Amniotic epithelial cell (primary cell): ENCODE results near the gene CHKB.
A peak's percentile ranks its signal among the peaks of the same experiment; 100 is the strongest.

Source experiments
- DNase-seq: peaks from one replicate; pipeline ENCODE4 v3.0.0-alpha.2; 2010; ENCODE audit warnings: low read depth

CHKB gene

DNA sequence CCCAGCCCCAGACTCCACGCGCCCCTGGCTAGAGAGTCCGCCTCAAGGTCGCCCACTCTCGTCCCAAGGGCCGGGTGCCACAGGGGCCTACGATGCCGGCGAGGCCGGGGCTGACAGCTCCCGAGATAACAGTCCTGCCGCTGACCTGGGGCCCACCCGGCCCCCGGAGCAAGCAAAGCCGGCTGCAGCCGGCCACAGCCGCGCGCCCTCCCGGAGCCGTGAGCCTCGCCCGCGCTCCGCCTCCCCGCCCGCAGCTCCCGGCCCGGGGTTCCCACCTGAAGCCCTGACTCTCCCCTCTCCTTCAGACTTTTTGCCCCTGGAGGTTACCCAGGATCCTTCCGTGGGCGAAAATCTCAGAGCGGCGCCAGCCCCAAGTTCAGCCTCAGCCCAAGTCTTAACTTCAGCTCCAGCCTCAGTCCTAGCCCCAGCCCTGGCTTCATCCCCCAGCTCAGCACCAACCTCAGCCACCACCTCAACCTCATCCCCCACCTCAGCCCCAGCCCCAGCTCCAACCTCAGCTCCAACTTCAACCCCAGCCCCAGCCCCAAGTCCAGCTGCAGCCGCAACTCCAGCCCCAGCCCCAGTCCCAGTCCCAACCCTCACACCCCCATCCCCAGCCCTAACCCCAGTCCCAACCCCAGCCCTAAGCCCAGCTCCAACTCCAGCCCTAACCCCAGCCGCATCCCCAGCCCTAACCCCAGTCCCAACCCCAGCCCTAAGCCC is 35.2 kb downstream of the CHKB start:
- DNase-seq = no peak

DNA sequence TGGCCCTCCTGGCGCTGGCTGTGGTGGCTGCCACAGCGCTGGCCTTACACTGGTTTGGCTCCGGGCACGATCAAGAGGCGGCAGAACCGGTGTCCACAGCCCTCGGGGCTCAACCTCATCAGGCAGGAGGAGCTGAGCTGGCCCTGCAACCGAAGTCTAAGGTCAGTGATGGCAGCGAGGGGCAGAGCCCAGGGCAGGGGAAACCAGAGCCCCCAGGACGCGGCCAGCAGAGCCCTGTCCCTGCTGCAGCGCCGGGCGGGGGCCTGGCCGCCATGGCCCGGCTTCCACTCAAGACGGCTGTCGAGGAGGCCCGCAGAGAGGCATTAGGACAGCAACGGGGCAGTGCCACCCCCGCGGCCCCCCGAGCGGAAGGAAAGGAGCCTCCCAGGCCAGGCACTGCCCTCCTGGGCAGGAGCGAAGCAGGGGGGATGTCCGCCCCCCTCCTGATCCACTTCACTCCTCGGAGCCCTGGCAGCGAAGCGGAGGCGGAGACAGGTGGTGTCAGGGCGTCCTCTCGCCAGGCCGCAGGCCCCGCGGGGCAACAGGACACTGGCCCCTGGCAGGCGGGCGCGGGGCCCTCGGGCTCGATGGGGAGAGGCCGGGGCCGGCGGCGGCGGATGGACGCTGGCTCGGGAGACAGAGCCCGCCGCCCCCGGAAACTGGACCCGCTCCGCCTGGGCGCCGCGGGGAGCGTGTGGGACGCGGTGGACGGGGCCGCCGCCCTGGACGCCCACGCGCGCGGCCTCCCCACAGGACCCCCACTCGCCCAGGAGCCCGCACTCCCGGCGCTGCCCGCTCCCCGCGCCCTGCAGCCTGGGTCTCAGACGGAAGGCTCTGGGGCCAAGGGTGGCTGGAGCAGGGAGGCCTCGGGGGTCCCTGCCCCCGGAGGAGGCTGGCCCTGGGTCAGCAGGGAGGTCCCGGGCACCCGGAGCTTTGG is 36.1 kb downstream of the CHKB start:
- DNase-seq = no peak

DNA sequence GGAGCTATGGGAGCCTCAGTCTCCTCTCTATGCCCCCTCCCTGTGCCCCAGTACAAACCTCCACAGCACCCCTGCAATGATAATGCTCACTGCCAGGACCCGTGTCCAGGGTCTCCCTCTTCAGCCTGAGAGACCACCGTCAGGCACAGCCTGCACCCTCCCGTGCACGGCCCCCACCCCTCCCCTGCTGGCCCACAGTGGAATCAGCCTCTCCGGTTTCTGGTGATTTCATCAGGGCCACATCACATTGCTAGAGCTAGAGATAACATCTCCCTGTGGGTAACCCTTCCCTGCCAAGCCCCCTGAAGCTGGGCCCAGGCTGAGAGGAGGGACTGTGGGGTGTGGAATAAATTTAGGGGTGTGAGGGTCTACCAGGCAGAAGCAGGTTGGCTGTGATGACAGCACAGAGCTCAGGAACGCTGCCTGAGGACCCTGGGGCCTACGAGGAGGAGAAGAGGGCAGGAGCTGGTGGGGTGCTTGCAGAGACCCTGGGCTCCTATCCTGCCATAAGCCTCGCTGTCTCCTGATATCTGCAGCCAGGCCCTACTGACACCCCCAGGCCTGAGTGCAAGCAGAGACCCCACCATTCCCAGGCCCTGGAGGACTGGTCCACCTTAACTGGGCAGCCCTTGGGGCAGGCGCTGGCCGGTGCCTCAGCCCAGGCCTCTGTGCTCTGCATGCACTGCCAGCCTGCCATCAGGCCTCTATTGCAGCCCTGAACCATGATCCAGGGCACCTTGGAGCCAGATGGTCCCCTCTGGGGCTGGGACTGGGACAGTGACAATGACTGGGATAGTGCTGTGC is 36.9 kb downstream of the CHKB start, which contains the start of gene KLHDC7B:
TSS of gene KLHDC7B (plus strand) at position 378 of the 804 bp plus-strand sequence. CDS start at position 723, 345 bp downstream.
- DNase-seq = peak; percentile 41

DNA sequence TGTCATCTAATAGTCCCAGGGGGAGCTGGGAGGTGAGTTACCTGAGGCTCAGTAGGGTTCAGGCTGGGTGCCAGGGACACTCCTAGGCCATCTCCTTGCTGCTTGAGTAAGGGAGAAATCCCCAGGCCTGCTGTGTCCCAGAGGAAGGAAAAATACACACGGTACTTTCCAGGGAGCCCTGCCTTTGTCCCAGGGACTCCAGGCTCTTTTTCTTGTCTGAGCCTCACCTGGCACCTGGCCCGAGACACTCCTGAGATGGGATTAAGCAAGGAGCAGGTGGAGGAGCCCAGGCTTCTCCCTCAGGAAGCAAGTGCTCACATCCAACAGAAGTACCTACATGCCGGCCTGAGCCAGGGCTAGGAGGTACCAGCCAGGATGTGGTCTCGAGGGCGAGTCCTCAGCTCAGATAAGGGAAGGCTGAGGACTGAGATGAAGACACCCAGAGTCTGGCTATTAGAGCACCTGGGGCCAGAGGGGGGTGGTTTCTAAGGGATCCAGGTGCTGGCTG is 37.8 kb downstream of the CHKB start:
- DNase-seq = peak; percentile 54

DNA sequence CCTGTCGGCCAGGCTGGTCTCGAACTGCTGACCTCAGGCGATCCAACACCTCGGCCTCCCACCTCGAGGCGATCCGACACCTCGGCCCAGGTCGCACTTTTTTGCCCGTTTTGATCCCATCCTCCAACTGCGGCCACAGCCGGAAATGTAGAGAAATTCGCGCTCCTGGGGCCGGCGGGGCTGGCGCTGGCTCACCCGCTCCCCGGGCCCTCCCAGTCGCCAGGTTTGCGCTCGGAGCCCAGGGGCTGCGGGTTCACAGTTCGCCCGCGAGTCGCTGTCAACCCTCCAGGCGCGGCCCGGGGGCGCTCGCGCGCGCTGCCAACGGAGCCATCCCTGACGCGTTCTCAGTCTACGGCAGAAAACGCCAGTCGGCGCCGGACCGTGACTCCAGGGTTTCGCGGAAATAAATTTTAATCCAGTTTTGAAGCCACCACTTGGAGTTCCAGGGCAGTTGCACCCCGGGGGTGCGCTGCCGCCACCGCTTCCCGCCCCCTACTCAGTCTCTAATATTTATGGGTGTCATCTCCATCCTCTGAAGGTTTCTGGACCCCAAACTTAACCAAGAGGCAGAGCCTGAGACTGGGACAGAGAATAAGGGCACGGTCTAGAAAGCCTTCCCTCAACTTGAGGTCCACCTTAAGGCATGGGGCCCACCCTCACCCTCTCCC is 38.4 kb downstream of the CHKB start:
- DNase-seq = peak; percentile 51

DNA sequence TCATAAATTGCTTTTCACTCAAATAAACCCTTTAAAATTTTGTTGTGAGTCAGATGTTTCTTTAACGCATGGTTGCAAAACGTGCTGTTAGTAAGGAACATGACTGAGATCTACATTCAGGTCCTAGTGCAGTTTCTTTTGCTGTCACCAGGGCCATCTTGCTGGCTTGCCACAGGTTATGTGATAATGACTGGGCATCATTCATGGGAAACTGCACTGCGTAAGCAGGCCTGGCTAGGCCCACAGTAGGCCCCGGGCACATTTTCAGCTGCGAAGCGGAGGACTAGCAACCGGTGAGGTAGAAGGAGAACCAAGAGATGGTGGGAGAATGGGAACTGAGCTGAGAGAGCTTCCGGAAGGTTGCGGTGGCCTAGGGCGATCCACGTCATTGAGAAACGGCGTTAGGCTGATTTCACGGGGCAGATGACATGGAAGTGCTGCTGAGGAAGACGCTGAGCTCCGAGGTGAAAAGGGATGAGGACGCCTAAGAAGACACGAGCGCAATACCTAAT is 40.2 kb downstream of the CHKB start:
- peak; percentile 53 for DNase-seq

DNA sequence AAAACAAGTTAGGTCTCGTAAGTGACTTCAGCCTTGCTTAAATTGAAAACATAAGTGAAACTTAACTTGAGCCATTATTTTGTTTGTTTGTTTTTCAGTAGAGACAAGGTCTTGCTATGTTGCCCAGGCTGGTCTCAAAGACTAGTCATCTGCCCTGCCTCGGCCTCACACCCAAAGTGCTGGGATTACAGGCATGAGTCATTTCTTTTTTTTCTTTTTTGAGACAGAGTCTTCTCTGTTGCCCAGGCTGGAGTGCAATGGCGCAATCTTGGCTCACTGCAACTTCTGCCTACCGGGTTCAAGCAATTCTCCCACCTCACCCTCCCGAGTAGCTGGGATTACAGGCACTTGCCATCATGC is 41.0 kb downstream of the CHKB start:
- DNase-seq = peak; percentile 87

DNA sequence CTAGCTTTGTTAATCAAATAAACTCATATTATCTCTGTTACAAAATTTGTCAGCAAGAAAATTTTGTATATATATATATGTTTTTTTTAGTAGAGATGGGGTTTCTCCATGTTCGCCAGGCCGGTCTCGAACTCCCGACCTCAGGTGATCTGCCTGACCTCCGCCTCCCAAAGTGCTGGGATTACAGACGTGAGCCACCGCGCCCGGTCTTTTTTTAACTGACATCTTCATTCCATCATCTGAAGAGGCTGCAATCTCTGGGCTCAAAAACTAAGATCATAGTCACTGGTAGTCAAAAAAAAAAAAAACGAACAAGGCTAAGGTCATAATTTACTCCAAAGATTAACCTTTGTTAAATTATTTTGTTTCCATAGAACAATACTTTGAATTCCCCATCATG is 42.3 kb downstream of the CHKB start:
- no peak for DNase-seq

DNA sequence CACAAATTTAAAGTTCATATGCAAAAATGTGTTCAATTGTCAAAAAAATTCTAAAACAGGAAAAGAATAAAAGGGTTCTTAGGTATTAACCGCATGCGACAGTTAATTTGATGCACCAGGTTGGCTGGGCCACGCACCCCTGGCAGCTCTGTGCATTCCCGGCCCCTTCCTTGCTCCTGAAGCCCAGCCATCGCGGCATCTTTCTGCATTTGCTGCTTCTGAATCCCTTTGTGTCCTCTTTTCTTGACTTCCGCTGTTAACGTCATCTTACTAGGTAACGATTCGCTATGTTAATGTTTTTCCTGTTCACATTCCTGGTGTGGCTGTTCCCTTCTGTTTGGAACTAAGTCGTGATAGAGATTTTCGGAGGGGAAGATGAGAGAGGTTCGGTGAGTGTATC is 44.9 kb downstream of the CHKB start:
- no peak for DNase-seq

DNA sequence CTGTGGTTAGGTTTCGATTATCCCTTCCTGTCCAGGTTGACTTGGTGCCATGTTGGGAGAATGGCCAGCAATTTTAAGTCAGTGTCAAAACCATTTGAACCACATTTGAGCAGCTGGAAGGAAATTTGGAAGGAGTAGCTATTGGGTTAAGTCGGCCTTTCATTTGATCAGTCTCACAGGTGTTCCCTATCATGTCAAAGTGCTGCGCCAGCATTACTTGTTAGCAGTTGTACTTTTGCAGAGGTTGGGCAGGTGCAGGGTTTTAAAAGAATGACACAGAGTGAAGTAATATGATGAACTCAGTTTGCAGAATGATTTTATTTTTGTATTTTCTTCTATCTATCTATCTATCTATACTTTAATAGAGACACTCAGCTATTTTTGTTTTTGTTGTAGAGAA is 46.4 kb downstream of the CHKB start:
- no peak for DNase-seq

DNA sequence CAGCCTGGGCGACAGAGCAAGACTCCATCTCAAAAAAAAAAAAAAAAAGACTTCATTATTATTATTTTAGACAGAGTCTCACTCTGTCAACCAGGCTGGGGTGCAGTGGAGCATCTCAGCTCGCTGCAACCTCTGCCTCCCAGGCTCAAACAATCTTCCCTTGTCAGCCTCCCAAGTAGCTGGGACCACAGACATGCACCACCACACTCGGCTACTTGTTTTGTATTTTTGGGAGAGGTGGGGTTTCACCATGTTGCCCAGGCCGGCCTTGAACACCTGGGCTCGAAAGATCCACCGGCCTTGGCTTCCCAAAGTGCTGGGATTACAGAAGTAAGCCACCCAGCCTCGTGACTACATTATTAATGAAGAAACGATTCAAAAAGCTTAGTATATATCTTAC is 47.5 kb downstream of the CHKB start:
- DNase-seq = no peak

DNA sequence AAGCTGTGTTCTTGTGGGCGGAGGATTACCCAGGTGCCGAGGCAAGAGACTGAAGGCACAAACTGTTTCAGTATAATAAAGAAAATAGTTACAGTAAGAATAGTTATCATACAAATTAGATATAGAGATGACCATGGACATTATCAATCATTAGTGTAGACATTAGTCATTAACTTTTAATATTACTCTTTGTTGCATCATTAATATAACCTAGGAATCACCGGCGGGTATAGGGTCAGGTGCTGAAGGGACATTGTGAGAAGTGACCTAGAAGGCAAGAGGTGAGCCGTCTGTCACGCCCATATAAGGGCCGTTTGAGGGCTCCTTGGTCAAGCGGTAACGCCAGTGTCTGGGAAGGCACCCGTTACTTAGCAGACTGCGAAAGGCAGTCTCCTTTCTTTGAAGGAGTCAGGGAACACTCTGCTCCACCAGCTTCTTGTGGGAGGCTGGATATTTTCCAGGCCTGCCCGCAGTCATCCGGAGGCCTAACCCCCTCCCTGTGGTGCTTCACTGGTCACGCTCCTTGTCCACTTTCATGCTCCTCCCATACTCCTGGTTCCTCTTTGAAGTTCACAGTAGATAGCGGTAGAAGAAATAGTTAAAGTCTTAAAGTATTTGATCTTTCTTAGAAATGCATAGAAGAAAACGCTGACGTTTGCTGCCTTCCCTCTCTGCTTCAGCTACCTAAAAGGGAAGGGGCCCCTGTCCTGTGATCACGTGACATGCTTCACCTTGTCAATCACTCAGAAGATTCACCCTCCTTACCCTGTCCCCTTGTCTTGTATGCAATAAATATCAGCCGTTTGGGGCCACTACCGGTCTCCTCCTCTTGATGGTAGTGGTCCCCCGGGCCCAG is 48.6 kb downstream of the CHKB start:
- DNase-seq = peak; percentile 94

DNA sequence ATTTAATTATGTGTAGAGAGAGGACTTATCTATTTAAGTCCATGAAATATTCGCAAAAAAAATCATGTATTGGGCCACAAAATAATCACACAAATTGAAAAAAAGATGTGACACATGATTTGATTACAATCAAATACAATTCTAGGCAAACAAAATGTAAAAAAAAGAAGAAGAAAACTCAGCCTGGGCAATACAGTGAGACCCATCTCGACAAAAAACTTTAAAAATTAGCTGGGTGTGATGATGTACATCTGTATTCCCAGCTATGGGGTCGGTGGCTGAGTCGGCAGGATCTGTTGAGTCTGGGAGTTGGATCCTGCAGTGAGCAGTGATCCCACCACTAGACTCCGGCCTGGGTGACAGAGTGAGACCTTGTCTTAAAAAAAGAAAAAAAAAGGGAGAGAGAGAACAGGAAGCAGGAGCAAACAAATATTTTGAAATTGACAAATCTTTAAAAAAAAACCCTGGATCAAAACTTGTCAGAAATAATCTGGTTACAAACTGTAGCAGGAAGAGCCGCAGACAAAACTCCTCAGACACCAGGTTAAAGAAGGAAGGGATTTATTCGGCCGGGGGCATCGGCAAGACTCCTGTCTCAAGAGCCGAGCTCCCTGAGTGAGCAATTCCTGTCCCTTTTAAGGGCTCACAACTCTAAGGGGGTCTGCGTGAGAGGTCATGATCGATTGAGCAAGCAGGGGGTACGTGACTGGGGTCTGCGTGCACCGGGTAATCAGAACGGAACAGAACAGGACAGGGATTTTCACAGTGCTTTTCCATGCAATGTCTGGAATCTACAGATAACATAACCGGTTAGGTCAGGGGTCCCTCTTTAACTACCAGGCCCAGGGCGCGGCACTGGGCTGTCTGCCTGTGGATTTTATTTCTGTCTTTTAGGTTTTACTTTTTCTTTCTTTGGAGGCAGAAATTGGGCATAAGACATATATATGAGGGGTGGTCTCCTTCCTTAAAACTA is 49.5 kb downstream of the CHKB start:
- no peak for DNase-seq

DNA sequence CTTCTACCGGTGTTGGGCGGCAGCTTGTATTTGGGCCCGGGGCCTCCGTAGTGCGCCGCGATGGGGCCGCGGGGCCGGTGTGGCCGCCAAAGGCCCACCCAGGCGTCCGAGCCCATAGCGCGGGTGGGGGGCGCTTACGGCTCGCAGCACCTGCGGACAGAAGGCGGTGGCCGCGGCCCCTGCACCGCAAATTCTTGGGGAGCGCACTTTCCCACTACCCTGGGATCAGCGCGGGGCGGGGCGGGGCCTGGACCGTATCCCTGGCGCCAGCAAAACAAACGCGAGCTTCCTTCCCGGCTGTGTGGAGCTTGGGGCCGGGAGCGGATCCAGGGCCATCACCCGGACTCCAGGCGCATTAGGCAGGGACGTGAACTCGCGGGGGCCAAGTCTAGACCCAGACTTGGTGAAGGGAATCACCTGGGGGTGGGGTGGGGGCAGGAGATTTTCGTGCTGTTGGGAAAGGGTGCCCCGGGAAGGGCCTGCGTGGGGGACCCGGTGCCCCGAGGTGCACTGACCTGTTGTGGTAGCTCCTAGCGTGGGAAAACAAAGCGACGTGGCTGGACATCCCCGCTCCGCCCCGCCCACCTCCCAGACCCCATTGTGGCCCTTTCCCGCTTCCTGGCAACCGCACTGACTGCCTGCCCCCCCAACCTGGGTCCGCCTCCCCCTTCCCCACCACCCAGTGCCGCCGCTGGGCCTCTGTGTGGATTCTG is 50.5 kb downstream of the CHKB start:
- peak; percentile 65 for DNase-seq

DNA sequence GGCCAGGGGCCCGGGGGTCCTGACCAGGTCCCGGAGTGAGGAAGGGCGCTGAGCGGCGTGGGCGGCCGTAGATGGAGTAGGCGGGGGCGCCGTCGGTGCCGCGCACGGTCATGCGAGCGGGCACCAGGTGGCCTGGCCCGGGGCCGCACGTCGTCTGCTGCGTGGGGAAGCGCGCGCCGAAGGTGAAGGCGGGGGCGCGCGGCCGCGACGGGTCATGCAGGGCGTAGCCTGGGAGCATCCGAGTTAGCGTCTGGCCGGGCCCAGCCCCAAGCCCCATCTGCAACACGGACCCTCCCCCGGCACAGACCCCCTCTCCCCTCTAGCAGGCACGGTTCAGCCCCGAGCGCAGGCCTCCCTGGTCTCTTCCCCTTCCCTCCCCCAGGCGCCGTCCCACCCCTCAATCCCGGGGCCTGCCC is 51.1 kb downstream of the CHKB start:
- DNase-seq = peak; percentile 53

DNA sequence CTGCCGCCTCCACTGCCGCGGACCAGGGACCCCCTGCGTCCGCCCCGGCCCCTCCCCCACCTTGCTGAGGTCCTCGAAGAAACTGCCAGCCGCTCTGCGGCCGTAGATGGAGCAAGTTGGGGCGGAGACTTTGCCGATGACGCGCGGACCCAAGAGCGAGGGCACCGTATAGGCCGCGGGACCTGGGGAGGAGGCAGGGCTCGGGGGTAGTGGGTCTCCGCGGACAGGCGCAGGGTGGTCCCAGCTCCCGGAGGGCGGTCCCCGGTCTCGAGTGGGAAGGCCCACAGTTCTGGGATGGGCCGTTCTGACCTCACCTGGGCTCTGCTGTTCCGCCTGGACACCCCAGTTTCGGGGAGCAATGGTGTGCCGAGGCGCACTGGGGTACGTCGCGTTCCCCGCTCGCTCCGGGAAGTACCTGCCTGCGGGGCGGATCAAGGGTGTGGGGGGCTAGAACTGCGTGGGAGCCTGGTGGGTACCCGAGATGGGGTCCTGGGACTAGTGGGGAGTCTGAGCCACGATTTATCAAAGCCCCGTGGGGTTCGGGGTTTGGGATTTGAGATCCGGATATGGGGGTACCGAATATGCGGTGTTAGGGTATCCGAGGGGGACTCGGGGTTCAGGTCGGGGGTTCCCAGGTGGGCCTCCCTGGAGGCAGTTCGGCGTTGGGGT is 51.6 kb downstream of the CHKB start:
- peak; percentile 91 for DNase-seq

DNA sequence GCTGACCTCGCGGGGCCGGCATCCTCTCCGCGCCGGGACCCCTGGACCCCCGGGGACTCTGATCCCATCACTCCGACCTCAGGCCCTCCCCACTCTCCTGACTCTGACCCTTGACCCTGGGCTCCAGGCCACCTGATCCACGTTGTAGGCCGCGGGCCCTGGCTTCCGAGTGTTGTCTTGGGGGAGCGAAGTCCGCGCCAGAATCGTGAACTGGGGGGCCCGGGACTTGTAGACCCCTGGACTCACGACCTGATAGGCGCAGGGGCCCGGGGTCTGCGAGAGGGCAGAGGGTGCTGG is 52.1 kb downstream of the CHKB start:
- no peak for DNase-seq

DNA sequence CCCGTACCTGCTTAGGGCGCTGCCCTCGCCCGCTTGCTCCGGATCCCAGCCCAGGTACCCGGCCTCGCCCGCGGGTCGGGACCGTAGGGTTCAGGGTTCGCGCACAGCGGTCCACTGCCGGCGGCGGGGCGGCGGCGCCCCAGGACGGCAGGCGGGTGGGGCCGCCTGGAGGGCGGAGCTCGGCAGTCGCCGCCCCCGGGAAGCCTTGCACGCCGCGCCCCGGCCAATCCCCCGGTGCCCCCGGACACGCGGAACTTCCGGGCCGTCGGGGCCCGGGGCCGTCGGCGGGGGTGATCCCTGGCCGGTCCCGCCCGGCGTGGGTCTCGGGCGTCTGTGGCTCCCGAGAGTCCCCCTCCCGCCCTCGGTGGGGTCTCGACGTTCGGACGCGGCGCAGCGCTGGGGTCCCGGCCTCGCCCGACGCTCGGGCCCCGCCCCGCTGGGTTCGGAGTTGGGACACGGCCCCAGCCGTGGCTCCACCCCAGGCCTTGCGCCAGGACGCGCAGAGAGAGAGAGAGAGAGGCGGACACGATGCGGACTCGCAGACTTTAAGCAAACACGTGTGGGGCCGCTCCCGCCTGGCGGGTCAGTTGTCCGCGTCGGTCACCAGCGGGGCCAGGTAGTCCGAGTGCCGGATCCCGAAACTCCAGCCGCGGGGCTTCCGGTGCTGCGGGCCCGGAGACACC is 52.6 kb downstream of the CHKB start, which contains the start of gene TYMP:
TSS of gene TYMP (minus strand) at position 116 of the 683 bp plus-strand sequence. CDS start 303 bp downstream, outside the sequence.
- DNase-seq = peak; percentile 89
